CMK (cell line): ENCODE data around the gene LPP.

Experiments
- DNase-seq: peaks from one replicate; pipeline ENCODE4 v3.0.0-alpha.2; 2010; ENCODE audit warnings: low read depth

Gene LPP

GRCh38 chr3:188797045-188797444, 643.1 kb downstream of the LPP start:
- no peak for DNase-seq

GRCh38 chr3:188798556-188799145, 644.7 kb downstream of the LPP start:
- no peak for DNase-seq

DNA sequence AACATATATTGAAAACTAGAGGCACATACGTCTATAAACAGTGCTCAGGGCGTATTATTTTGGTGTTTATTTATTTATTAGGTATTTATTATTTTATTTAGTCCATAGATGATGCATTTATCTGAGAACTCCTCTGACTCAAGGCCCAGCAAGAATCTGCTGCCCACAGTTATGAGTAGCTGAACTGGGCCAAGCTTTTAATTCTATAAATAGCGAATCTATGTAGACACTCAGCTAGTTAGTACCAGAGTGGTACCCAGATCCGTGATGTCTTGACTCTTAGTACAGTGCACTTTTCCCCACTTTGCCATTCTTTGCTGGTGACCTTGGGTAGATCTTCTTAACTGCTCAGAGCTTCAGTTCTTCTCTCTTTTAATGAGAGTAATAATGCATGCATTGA, 647.4 kb downstream of the LPP start:
- DNase-seq = no peak

- no peak for DNase-seq
Measured at GRCh38 chr3:188802645-188803044, 648.7 kb downstream of the LPP start.

DNA sequence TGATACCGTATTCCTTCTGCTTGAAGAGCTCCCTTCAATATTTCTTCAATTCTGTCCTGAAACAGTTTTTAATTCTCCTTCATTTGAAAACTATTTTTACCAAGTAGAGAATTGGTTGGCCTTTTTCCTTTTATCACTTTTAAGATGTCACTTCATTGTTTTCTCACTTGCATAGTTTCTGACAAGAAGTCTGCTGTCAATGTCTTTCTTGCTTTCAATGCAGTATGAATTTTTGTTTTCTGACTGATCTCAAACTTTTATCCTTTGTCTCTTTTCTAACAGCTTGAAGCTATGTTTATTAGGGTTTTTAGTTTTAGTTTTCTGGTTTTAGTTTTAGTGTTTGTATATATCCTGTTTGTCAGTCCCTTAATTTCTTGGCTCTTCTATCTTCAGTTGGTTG, 653.0 kb downstream of the LPP start:
- DNase-seq = no peak

DNA sequence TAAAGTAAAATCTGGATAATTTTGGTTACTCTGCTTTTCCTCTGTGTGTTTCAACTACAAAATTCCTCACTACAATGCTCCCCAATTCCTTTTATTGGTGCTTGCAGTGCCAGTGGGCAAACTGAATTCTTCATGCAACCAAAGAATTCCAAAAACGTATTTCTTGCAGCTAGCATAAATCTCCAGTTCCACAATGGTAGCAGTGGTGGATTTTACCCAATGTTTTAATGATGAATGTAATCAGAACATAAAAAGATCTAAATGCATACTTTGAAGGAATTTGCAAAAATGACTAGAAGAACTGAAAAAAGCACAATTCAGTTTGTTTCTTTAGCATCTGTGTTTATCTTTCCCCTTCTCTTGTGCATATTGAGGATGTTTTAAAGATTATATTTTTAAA, 658.2 kb downstream of the LPP start:
- no peak for DNase-seq

GRCh38 chr3:188814581-188814980, 660.6 kb downstream of the LPP start:
- DNase-seq = no peak

DNA sequence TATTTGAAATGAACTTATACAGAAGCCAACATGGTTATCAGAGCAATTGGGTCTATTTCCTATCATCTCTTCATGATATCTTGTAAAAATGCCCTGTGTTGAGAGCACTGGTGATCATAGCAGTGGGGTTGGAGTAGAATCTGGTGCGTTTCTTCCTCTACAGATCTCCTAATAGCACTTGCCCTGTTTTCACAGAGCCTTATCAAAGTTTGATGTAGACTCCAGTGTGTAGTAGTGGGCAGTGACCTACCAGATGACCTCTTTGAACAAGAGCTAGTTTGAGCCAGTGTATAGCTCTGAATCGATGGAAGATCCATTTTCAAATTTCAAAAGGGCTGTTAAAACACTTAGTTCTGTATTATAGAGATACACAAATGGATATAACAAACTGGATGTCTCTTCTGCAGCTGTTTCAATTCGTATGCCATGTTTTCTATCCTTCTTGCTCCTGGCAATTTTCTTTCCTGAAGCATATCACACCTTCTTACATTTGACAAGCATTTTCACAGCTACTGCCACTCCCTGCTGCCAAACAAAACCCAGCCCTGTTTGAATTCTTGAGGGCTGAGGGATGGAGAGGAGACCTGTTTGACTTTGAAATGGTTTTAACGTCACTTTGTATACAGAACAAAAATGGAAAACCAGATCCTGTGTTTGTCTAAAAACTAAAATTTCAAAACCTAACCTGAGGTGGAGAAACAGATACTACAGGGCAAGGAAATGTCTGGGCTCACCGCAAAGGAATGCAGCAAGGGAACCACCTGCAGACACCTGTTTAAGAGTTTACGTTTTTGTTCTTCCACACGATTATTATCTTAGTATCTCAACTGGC, 663.4 kb downstream of the LPP start:
- DNase-seq = no peak

DNA sequence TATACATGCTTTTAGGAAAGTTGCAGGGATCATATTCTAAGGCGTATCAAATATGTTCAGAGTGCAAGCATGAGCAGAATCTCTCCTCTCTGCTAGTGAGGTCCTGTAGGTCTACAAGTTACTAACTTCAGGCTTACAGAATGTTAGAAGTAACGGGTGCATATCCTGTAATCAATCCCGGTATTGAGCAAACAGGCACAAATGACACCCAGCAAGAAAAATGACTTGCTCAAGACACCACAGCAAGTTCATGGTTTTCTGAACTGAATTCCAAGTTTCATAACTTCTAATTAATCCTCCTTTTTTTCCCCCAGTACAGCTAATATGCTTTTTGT, 663.9 kb downstream of the LPP start:
- DNase-seq = no peak

DNA sequence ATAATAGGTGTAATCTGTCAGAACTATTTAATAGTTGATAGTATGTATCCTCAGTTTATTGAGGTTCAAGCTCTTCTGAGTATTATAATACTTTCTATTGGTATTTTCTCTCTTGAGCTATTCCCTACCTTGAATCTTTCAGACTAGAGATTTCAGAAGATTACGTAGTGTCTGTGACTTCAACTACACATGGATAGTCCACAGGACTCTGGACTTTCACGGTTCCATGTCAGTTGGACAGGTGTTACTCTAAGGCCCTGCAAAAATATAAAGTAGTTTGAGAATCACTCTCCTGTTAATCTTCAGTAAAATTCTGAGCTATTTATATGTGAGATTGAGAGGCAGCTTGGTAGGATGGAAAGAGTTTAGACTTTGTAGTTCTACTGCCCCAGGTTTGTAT, 664.3 kb downstream of the LPP start:
- DNase-seq = no peak

DNA sequence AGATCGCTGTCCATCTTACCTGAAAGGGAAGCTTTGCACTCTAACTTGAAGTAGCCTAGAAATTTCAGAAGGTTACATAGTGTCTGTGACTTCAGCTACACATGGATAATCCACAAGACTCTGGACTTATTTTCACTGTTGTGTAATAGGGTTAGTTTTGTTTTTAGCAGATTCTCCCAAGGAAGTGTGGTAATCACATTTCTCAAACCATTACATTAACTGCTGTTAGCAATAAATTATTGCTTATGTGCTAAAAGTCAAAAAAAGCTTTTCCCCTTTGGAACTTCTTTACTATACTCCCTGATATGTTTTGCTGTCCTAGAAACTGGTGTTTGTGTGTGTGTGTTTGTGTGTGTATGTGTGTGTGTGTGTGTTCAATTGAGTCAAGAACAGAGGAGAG, 666.0 kb downstream of the LPP start:
- DNase-seq = no peak

DNA sequence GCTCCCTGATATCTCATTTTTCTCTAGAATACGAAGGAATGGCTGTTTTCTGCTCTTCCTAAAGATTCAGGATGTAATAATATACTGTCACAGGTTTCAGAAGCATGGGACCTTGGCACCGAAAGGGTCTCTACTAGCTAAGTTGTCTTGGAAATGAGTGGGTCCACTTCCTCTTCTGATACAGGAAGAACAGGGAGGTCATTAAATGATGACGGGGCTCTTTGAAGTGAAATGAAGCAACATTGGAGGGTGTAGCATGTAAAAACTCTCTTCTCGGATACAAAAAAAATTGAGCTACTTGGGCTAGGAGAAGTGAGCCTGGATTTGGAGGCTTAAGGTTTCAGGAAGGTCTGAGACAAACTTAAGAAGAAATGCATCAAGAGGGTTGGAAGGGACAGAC, 668.0 kb downstream of the LPP start:
- no peak for DNase-seq

DNA sequence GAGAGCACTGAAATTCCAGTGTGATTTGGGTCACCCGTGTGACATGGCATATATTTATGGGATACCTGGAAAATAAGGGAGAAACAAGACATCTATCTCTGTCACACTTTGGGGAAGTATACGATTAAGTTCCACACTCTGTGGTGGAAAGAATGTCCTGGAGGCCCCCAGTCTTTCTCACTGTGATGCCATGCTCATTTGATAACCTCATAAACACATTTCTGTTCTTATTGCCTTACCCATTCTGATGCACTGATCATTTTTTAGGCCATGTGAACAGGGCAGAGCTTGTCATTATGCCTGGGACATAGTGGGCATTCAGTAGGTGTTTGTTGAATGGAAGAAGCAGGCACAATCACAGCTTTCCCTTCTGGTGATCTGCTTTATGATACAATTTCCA, 668.5 kb downstream of the LPP start:
- no peak for DNase-seq

DNA sequence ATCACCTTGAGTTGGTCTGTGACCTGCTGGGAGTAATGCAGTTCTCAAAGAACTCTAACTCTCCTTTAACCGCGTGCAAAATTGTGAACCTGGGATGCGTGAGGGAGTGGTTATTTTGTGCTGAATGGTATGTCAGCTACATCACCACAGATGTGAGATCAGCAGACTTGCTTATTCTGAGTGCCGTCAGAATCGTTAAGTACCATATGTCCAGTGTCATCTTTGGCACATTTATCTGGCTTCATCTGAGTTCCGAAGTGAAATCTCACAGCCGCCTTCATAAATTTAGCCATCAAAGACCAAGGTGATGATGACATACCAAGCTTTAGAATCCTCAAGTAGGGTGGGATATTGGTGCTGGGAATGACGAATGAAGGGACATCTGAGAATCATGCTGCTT, 670.6 kb downstream of the LPP start:
- DNase-seq = no peak

GRCh38 chr3:188825901-188826300, 671.9 kb downstream of the LPP start:
- no peak for DNase-seq

- DNase-seq = no peak
Measured at GRCh38 chr3:188826574-188826973, 672.6 kb downstream of the LPP start.

GRCh38 chr3:188827103-188827502, 673.1 kb downstream of the LPP start:
- no peak for DNase-seq

GRCh38 chr3:188827576-188827975, 673.6 kb downstream of the LPP start:
- no peak for DNase-seq

- DNase-seq = no peak
Measured at GRCh38 chr3:188829130-188829529, 675.2 kb downstream of the LPP start.

GRCh38 chr3:188829576-188829975, 675.6 kb downstream of the LPP start:
- no peak for DNase-seq

GRCh38 chr3:188830893-188831292, 676.9 kb downstream of the LPP start:
- DNase-seq = no peak

DNA sequence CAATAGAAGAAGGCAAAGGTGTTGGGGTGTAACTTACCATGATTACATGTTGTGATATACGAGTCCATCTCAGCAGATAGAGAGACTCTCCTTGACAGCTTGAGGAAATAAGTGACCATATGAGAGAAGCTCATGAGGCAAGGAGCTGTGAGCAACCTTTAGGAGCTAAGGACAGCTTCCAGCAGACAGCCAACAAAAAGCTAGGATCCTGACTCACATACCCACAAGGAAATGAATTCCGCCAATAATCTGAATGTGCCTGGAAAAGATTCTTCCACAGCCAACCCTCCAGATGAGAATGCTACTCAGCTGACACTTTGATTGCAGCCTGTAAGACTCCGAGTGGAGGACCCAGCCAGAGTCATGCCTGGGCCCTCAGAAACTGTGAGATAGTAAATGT, 678.2 kb downstream of the LPP start:
- no peak for DNase-seq

DNA sequence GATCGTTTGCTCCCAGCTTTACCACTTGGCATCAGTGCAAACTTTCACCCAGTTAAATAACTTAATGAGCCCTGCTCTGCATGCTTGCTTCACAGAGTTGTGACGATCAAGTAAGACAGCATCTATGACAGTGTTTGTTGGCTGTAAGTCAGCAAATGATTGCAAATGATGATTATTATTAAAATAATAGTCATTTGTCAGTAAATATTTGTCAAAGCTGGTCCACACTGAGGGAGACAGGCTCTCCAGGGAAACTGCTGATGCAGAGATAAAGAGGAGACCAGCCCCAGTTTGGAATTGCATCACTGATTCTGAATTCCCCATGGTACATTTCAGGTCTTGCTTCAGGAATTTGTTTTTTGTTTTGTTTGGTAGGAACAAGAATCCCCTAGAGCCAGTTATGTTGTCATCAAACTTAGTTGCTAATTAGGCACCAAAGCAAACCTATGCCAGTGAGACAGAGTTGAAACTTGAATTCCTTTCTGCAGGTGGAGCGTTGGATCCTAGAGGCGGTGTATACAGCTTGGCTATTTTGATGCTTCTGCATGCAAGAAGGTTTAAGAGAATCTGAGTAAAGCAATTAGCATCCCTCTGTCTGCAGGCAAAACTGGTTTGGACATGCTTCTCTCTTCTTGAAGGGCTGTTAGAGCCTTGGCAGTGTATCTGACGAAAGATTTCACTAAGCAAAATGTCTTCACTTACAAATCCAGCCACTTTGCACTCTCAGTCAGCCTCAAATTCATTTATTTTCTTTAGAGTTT, 679.2 kb downstream of the LPP start:
- DNase-seq = no peak
